ENCODE measurements around the gene FRAS1. TPM values are rescaled to one million over a fixed set of nuclear protein-coding genes. Genes with fewer than 3 reads are reported as not detected.

FRAS1 gene
- total RNA-seq, 1 experiment from 2014 or later = 0.23 TPM

- intact Hi-C loops (cut with micrococcal nuclease; ENCODE audit: unreplicated experiment) = no loop called here
- in situ Hi-C loops (cut with HindIII; ENCODE audit: low pct_unique_long_range_greater_than_20kb, low sequenced_read_pairs) = no loop called here
- Histone ChIP-seq H3K4me1 (ENCODE audit: control insufficient read depth, insufficient read depth, low read length) (no peaks in the 10 kb centered on the region), H3K27me3 (ENCODE audit: control insufficient read depth, insufficient read depth, low read length) (no peaks in the 10 kb centered on the region), H3K36me3 (ENCODE audit: control insufficient read depth, insufficient read depth, low read length) (no peaks in the 10 kb centered on the region), H3K4me3 (ENCODE audit: low read depth in 2 of 2, low read length in 2 of 2) (no peak overlapping the region), H3K27ac (ENCODE audit: low read length) (no peak overlapping the region), H3K9me3 (ENCODE audit: control insufficient read depth, insufficient read depth, low read depth, low read length) (no peaks in the 10 kb centered on the region)
- DNase-seq (ENCODE audit: low read depth, low spot score) (no peak), ATAC-seq (no peak)
- TF ChIP-seq POLR2AphosphoS5 (IDR thresholded peaks at IDR 0.05; ENCODE audit: low read depth, low read length) (no peak), TCF7L2 (IDR thresholded peaks at IDR 0.05; ENCODE audit: low read depth, low read length) (no peak), CTCF (IDR thresholded peaks at IDR 0.05) (no peak), REST (IDR thresholded peaks at IDR 0.05; ENCODE audit: insufficient read depth in 1 of 2, low read depth in 2 of 2, low read length in 1 of 2) (no peak), SIN3A (IDR thresholded peaks at IDR 0.05; ENCODE audit: borderline replicate concordance, insufficient read depth, low read depth, low read length) (no peak)
- ChIA-PET POLR2A (no interaction called here), CTCF (no interaction called here)
- no TSS peak for BruUV-seq (replicated peaks)
These were observed 389.5 kb downstream of the FRAS1 start for GRCh38 chr4:78446619-78447018.

GRCh38 chr4:78451407-78451806 lies 394.3 kb downstream of the FRAS1 start:
- no peaks in the 10 kb centered on the region for H3K9me3 ChIP-seq (ENCODE audit: control insufficient read depth, insufficient read depth, low read depth, low read length)
- ChIA-PET POLR2A (no interaction called here), CTCF (no interaction called here)
- H3K27ac ChIP-seq (ENCODE audit: low read length) = no peak overlapping the region
- H3K27me3 ChIP-seq (ENCODE audit: control insufficient read depth, insufficient read depth, low read length) = no peaks in the 10 kb centered on the region; the same call in 1 of the 2 replicates
- ATAC-seq (no peak), DNase-seq (ENCODE audit: low read depth, low spot score) (no peak)
- in situ Hi-C loops (cut with HindIII; ENCODE audit: low pct_unique_long_range_greater_than_20kb, low sequenced_read_pairs) (no loop called here), intact Hi-C loops (cut with micrococcal nuclease; ENCODE audit: unreplicated experiment) (no loop called here)
- H3K4me3 ChIP-seq (ENCODE audit: low read depth in 2 of 2, low read length in 2 of 2) = no peak overlapping the region
- no peaks in the 10 kb centered on the region for H3K4me1 ChIP-seq (ENCODE audit: control insufficient read depth, insufficient read depth, low read length)
- BruUV-seq (replicated peaks) = no TSS peak
- H3K36me3 ChIP-seq (ENCODE audit: control insufficient read depth, insufficient read depth, low read length) = no peaks in the 10 kb centered on the region
- TF ChIP-seq SIN3A (IDR thresholded peaks at IDR 0.05; ENCODE audit: borderline replicate concordance, insufficient read depth, low read depth, low read length) (no peak), REST (IDR thresholded peaks at IDR 0.05; ENCODE audit: insufficient read depth in 1 of 2, low read depth in 2 of 2, low read length in 1 of 2) (no peak), TCF7L2 (IDR thresholded peaks at IDR 0.05; ENCODE audit: low read depth, low read length) (no peak), POLR2AphosphoS5 (IDR thresholded peaks at IDR 0.05; ENCODE audit: low read depth, low read length) (no peak), CTCF (IDR thresholded peaks at IDR 0.05) (no peak)

Data from Panc1 (cell line).